GM06990 (cell line): ENCODE measurements around the gene C5orf63.
"Not testable (repeated sequence)": the region's sequence is repeated elsewhere in the genome, so short reads cannot be mapped to it uniquely, and the experiment has no call there.

Experiments used
- DNase-seq: peaks from one replicate; pipeline ENCODE4 v3.0.0-alpha.2; 2011; ENCODE audit not compliant: insufficient read length; ENCODE audit errors: extremely low read depth
- H3K27me3 ChIP-seq: replicated peaks from 2 replicates; pipeline ENCODE4 v1.6.0; 2011; ENCODE audit warnings: low read length; ENCODE audit not compliant: control insufficient read depth, insufficient read depth
- H3K36me3 ChIP-seq: 2 replicates; pipeline ENCODE4 v1.5.1; 2011; ENCODE audit warnings: low read length; ENCODE audit not compliant: control insufficient read depth, insufficient read depth
- H3K4me3 ChIP-seq: replicated peaks from 2 replicates; pipeline ENCODE4 v1.5.1; 2011; ENCODE audit warnings: low read depth, mild to moderate bottlenecking, control low read depth, low read length
- CTCF ChIP-seq: IDR thresholded peaks from 2 replicates; pipeline ENCODE4 v1.5.1; 2011; ENCODE audit warnings: low read length, control low read depth, mild to moderate bottlenecking, inconsistent platforms; ENCODE audit not compliant: insufficient read depth, poor library complexity, severe bottlenecking

C5orf63 gene

GRCh38 chr5:127008300-127008975 lies 64.9 kb downstream of the C5orf63 start:
- Histone ChIP-seq H3K27me3 (no peaks in the 10 kb centered on the region), H3K36me3 (no peaks in the 10 kb centered on the region), H3K4me3 (no peak overlapping the region)
- DNase-seq = no peak
- no peak for TF ChIP-seq CTCF

GRCh38 chr5:127007522-127007921 lies 65.8 kb downstream of the C5orf63 start:
- Histone ChIP-seq H3K27me3 (no peaks in the 10 kb centered on the region), H3K36me3 (no peaks in the 10 kb centered on the region), H3K4me3 (no peak overlapping the region)
- DNase-seq = no peak
- TF ChIP-seq CTCF = no peak

DNA sequence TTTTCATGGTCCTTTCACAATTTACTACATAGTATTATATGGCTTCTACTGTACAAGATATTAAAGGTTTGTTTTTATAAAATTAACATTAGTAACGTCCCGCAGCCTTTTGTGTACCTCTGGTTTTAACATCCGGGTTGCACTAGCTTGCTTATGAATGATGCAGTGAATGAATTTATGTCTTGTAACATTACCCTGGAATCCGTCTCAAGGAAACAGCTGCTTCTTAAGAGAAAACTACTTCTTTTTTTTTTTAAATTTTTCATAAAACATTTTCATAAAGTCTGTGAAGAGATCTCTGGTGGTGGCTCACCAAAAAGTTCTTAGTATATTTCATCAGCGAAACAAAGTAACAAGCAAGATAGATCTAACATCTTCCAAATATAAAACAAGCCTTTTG lies 66.6 kb downstream of the C5orf63 start:
- Histone ChIP-seq H3K4me3 (no peak overlapping the region), H3K27me3 (no peaks in the 10 kb centered on the region), H3K36me3 (no peaks in the 10 kb centered on the region)
- no peak for TF ChIP-seq CTCF
- no peak for DNase-seq

DNA sequence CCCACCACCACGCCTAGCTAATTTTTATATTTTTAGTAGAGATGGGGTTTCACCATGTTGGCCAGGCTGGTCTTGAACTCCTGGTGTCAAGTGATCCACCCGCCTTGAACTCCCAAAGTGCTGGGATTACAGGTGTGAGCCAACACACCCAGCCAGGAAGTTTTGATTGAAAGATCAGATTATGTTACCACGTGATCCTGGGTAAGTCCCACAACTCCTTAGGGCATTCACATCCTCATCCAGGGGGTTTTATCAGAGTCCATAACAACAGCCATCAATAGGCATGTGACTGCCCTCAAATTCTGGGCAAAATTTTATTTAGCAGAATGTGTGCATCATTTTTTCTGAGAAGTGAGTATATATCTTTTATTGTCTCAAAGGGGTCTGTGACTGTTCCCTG lies 68.0 kb downstream of the C5orf63 start:
- DNase-seq, H3K27me3 ChIP-seq: not testable (repeated sequence)

DNA sequence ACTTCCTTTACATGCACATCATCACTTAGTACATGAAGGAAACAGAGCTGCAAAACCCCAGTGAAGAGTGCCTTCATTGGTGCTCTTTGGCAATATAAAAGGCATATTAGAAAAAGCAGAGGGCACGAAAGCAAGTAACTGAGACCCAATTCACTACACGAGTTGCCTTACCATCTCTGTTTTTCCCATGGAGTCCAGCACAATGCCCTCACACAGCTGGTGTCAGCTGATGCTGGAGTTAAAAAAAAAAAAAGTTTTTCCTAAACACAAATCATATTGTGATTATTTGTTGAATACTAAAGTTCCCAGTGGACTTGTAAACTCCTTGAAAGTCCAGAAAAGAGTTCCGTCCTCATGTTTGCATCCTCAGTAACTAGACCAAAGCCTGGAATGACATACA lies 68.6 kb downstream of the C5orf63 start:
- Histone ChIP-seq H3K27me3 (no peaks in the 10 kb centered on the region), H3K36me3 (no peaks in the 10 kb centered on the region), H3K4me3 (no peak overlapping the region)
- TF ChIP-seq CTCF = no peak
- no peak for DNase-seq

More for the DNA sequence above, 68.0 kb downstream of the C5orf63 start:
- H3K36me3 ChIP-seq, H3K4me3 ChIP-seq: not testable (repeated sequence)

GRCh38 chr5:127003798-127004495 lies 69.4 kb downstream of the C5orf63 start:
- no peak for TF ChIP-seq CTCF
- H3K36me3 ChIP-seq = no peaks in the 10 kb centered on the region
- DNase-seq = no peak

More at GRCh38 chr5:127003798-127004495, 69.4 kb downstream of the C5orf63 start:
- no peak overlapping the region for H3K4me3 ChIP-seq
- no peaks in the 10 kb centered on the region for H3K27me3 ChIP-seq
